ENCODE data around the gene ZNF446.
"Not testable (repeated sequence)": the region's sequence is repeated elsewhere in the genome, so short reads cannot be mapped to it uniquely, and the experiment has no call there.

The ZNF446 gene

DNA sequence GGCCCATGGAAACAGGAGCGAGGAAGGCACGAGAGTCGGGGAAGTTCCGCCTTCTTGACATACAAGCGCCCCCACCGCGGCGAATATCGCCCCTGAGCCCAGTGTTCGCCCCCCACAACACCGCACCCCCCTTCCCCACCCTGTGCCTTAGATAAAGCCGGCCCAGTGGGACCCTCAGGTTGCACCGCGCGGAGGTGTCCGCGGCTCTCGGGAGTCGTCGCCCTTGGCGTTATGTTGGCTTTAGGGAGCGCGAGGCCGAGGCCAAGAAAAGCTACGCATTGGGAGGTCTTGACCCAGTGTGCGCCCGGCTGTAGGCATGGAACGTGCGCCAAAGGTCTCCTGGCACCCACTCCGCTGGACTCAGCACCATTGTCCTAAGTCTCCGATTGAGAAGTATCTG is 35.6 kb upstream of the ZNF446 start:
- H3K36me3 Mint-ChIP-seq (ENCODE audit: low read depth): peaks cover 57% of the 10 kb centered on the region
- H3K4me1 Mint-ChIP-seq: peaks cover 13% of the 10 kb centered on the region
- H3K27me3 Mint-ChIP-seq (ENCODE audit: low read depth, poor library complexity): peaks cover 52% of the 10 kb centered on the region
- peak overlapping the region; percentile 64 for H3K27ac Mint-ChIP-seq
- TF ChIP-seq, protein P1, sequence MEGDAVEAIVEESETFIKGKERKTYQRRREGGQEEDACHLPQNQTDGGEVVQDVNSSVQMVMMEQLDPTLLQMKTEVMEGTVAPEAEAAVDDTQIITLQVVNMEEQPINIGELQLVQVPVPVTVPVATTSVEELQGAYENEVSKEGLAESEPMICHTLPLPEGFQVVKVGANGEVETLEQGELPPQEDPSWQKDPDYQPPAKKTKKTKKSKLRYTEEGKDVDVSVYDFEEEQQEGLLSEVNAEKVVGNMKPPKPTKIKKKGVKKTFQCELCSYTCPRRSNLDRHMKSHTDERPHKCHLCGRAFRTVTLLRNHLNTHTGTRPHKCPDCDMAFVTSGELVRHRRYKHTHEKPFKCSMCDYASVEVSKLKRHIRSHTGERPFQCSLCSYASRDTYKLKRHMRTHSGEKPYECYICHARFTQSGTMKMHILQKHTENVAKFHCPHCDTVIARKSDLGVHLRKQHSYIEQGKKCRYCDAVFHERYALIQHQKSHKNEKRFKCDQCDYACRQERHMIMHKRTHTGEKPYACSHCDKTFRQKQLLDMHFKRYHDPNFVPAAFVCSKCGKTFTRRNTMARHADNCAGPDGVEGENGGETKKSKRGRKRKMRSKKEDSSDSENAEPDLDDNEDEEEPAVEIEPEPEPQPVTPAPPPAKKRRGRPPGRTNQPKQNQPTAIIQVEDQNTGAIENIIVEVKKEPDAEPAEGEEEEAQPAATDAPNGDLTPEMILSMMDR (IDR thresholded peaks at IDR 0.05): no peak
- peaks cover 83% of the 10 kb centered on the region for H3K9me3 Mint-ChIP-seq
- H3K4me3 Mint-ChIP-seq: peak overlapping the region; percentile 90
- no peak for DNase-seq

DNA sequence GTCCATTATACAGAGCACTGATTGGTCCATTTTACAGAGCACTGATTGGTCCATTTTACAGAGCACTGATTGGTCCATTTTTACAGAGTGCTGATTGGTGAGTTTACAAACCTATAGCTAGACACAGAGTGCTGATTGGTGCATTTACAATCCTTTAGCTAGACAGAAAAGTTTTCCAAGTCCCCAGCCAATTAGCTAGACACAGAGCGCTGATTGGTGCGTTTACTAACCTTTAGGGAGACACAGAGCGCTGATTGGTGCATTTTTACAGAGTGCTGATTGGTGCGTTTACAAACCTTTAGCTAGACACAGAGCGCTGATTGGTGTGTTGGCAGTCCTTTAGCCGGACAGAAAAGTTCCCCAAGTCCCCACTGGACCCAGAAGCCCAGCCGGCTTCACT is 33.2 kb upstream of the ZNF446 start:
- H3K4me3 Mint-ChIP-seq, DNase-seq, H3K27ac Mint-ChIP-seq: not testable (repeated sequence)
- Mint-ChIP-seq H3K27me3 (ENCODE audit: low read depth, poor library complexity) (peaks cover 73% of the 10 kb centered on the region), H3K36me3 (ENCODE audit: low read depth) (peaks cover 37% of the 10 kb centered on the region), H3K4me1 (peaks cover 13% of the 10 kb centered on the region), H3K9me3 (peaks cover 74% of the 10 kb centered on the region)

DNA sequence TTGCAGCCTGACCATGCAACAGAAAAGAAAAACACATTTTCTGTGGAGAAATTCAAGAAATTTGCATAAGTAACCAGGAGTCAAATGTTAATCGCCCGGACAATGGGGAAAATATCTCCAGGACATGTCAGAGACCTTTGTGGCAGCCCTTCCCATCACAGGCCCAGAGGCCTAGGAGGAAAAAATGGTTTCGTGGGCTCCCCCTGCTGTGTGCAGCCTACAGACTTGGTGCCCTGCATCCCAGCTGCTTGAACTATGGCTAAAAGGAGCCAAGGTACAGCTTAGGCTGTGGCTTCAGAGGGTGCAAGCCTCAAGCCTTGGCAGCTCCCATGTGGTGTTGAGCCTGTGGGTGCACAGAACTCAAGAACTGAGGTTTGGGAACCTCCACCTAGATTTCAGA is 27.3 kb upstream of the ZNF446 start:
- Mint-ChIP-seq H3K9me3 (peaks cover 57% of the 10 kb centered on the region), H3K36me3 (ENCODE audit: low read depth) (peaks cover 12% of the 10 kb centered on the region), H3K27me3 (ENCODE audit: low read depth, poor library complexity) (peaks cover 81% of the 10 kb centered on the region), H3K4me1 (peaks cover 21% of the 10 kb centered on the region)
- not testable (repeated sequence) for H3K27ac Mint-ChIP-seq, H3K4me3 Mint-ChIP-seq, DNase-seq

DNA sequence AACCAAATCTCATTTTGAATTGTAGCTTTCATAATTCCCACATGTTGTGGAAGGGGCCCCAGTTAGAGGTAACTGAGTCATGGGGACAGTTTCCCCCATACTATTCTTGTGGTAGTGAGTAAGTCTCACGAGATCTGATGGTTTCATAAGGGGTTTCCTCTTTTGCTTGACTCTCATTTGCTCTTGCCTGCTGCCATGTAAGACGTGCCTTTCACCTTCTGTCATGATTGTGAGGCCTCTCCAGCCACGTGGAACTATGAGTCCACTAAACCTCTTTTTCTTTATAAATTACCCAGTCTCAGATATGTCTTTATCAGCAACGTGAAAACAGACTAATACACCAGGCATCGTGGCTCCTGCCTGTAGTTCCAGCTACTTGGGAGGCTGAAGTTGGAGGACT is 26.2 kb upstream of the ZNF446 start:
- DNase-seq, H3K4me3 Mint-ChIP-seq, H3K27ac Mint-ChIP-seq: not testable (repeated sequence)
- Mint-ChIP-seq H3K4me1 (peaks cover 21% of the 10 kb centered on the region), H3K27me3 (ENCODE audit: low read depth, poor library complexity) (peaks cover 77% of the 10 kb centered on the region), H3K36me3 (ENCODE audit: low read depth) (peaks cover 12% of the 10 kb centered on the region), H3K9me3 (peaks cover 47% of the 10 kb centered on the region)

DNA sequence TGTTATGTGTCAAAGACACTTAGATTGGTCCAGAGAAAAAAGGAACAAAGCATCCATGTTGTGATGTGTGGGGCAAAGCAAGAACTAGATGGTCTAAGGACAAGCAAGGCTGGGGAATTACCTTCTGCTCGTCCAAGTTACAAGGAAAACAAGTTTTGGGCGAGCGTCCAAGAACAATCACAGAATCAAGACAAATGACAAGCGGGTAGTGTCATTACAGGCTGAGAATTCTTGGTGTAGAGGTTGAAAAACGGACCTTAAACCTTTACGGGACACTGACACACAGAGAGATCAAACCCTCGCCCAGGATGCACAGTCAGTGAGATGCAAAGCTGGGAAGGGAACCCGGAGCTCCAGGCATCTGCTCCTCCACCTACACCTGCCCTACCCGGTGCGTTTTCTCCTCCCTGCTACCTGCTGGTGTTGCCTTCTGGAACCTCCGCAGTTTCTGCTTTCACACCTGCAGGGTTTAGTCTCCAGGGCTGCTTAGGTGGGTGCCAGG is 25.2 kb upstream of the ZNF446 start:
- Mint-ChIP-seq H3K36me3 (ENCODE audit: low read depth) (peaks cover 12% of the 10 kb centered on the region), H3K4me3 (peak overlapping the region; percentile 93), H3K27me3 (ENCODE audit: low read depth, poor library complexity) (peaks cover 67% of the 10 kb centered on the region), H3K27ac (peak overlapping the region; percentile 68), H3K9me3 (peaks cover 47% of the 10 kb centered on the region), H3K4me1 (peaks cover 21% of the 10 kb centered on the region)
- DNase-seq: no peak
- TF ChIP-seq, protein P1 (IDR thresholded peaks at IDR 0.05): no peak

DNA sequence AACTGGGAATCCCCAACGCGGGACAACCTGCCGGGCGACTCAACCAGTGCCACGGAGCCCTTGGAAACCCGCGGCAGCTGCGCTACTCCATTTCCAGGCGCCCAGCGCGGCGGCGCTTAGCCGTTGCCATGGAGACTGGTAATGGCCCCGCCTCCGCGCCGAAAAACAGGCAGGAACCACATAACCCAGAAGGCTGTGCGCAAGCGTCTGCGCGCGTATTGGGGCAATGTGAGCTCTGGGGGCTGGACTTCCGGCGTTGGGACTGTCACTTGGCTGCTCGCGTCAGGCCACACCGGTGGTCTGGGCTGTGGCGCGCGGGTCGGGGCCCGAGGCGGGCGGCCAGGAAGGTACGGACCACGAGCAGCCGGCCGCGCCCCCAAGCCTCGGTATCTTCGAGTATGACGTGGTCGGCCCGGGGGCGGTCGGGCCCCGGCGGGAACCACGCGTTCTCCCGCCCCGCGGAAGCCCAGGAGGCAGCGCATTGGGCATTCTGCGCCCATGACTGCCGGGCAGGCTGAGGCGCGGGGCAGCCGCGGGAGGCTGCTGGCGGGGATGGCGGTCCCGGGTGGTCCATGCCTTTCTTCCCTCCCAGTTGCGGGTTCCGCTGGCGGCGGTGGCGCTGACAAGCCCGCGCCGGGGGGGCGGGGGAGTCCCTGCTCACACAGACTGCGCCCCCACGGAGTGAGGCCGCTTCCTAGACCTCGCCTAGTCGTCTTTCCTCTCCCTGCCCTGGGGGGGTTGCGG is 24.6 kb upstream of the ZNF446 start, which contains the start of gene ZNF324B:
TSS of gene ZNF324B (plus strand) at position 265 of the 744 bp plus-strand sequence. CDS start 2,080 bp downstream, outside the sequence.
- Mint-ChIP-seq H3K9me3 (peaks cover 47% of the 10 kb centered on the region), H3K4me3 (peak within 1 kb of the TSS; percentile 93), H3K27me3 (ENCODE audit: low read depth, poor library complexity) (peaks cover 61% of the 10 kb centered on the region), H3K36me3 (ENCODE audit: low read depth) (peaks cover 12% of the 10 kb centered on the region), H3K4me1 (peaks cover 21% of the 10 kb centered on the region), H3K27ac (peak within 1 kb of the TSS; percentile 68)
- TF ChIP-seq, protein P1 (IDR thresholded peaks at IDR 0.05): no peak
- DNase-seq: peak; percentile 97

DNA sequence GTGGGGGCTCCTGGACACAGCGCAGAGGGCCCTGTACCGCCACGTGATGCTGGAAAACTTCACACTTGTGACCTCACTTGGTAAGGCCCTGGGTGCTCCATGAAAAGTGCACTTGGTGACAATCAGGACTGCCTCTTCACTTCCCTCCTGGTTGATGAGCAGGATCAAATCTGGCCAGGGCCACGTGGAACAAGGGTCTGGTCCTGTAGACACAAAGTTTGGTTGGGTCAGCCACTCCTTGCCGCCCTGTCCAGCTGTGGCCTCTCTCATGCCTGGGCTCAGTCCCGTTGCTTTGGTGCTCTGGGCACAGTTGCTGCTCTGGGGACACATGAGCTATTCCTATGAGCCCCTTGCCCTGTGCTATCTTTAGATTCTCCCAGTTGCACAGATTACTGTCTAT is 22.4 kb upstream of the ZNF446 start:
- peak overlapping the region; percentile 30 for H3K4me3 Mint-ChIP-seq
- peaks cover 21% of the 10 kb centered on the region for H3K4me1 Mint-ChIP-seq
- no peak overlapping the region for H3K27ac Mint-ChIP-seq
- no peak for DNase-seq
- TF ChIP-seq, protein P1 (IDR thresholded peaks at IDR 0.05): no peak
- peaks cover 25% of the 10 kb centered on the region for H3K9me3 Mint-ChIP-seq
- H3K36me3 Mint-ChIP-seq (ENCODE audit: low read depth): peaks cover 15% of the 10 kb centered on the region
- peaks cover 47% of the 10 kb centered on the region for H3K27me3 Mint-ChIP-seq (ENCODE audit: low read depth, poor library complexity)
